GM12878 (cell line): ENCODE measurements around the gene CEP131. TPM values are rescaled to one million over a fixed set of nuclear protein-coding genes. Genes with fewer than 3 reads are reported as not detected.
A peak's percentile ranks its signal among the peaks of the same experiment; 100 is the strongest.

ENCODE experiments used
- CEBPB ChIP-seq, 2 experiments: fragments of 150-350 bp in 1 of 2; IDR thresholded peaks; 2 replicates each; pipeline ENCODE4 v1.6.1; 2012 to 2014; ENCODE audit warnings: low read depth in 2 of 2, low read length in 2 of 2, borderline replicate concordance in 1 of 2, inconsistent platforms in 1 of 2
- FOXM1 ChIP-seq: IDR thresholded peaks from 2 replicates; pipeline ENCODE4 v1.6.1; 2012; ENCODE audit warnings: low read depth, mild to moderate bottlenecking, inconsistent platforms, low read length, moderate library complexity
- HDAC2 ChIP-seq: fragments of 200-600 bp; sonication (generic); IDR thresholded peaks from 2 replicates; pipeline ENCODE4 v1.6.1; 2017
- HDGF ChIP-seq: fragments of 450-650 bp; IDR thresholded peaks from 2 replicates; pipeline ENCODE4 v1.6.1; 2016; ENCODE audit warnings: antibody characterized with exemption
- KLF5 ChIP-seq: fragments of 450-650 bp; IDR thresholded peaks from 2 replicates; pipeline ENCODE4 v1.6.1; 2014; ENCODE audit warnings: mild to moderate bottlenecking; ENCODE audit not compliant: partially characterized antibody
- MYB ChIP-seq: fragments of 150-350 bp; IDR thresholded peaks from 2 replicates; pipeline ENCODE4 v1.6.1; 2014; ENCODE audit warnings: mild to moderate bottlenecking, low read depth, low read length, borderline replicate concordance
- MYC ChIP-seq: IDR thresholded peaks from 2 replicates; pipeline ENCODE4 v1.6.1; 2011; ENCODE audit warnings: mild to moderate bottlenecking, low read length, moderate library complexity, inconsistent platforms; ENCODE audit not compliant: insufficient read depth, insufficient replicate concordance, insufficient read length, severe bottlenecking
- NBN ChIP-seq: fragments of 450-650 bp; IDR thresholded peaks from 2 replicates; pipeline ENCODE4 v1.6.1; 2016
- POLR2A ChIP-seq: IDR thresholded peaks from 2 replicates; pipeline ENCODE4 v1.6.1; 2011; ENCODE audit warnings: low read depth, mild to moderate bottlenecking, low read length
- RB1 ChIP-seq: fragments of 450-650 bp; formaldehyde crosslinking; IDR thresholded peaks from 2 replicates; pipeline ENCODE4 v1.6.1; 2017; ENCODE audit warnings: mild to moderate bottlenecking, borderline replicate concordance
- SMAD5 ChIP-seq: IDR thresholded peaks from 2 replicates; pipeline ENCODE4 v1.6.1; 2016; ENCODE audit warnings: antibody characterized with exemption, low read depth
- SMARCA5 ChIP-seq: fragments of 450-650 bp; IDR thresholded peaks from 2 replicates; pipeline ENCODE4 v1.6.1; 2017; ENCODE audit warnings: mild to moderate bottlenecking
- SPI1 ChIP-seq: IDR thresholded peaks from 2 replicates; pipeline ENCODE4 v1.6.1; 2011; ENCODE audit warnings: low read depth, mild to moderate bottlenecking, low read length, moderate library complexity, borderline replicate concordance; ENCODE audit not compliant: insufficient read depth
- SREBF1 ChIP-seq: IDR thresholded peaks from 2 replicates; pipeline ENCODE4 v1.6.1; 2012; ENCODE audit warnings: mild to moderate bottlenecking, low read length
- STAT3 ChIP-seq: IDR thresholded peaks from 2 replicates; pipeline ENCODE4 v1.6.1; 2011; ENCODE audit warnings: low read depth, low read length, improper control_type of control experiment
- USF2 ChIP-seq: IDR thresholded peaks from 2 replicates; pipeline ENCODE4 v1.6.1; 2011; ENCODE audit warnings: low read depth, low read length, improper control_type of control experiment, borderline replicate concordance
- WRNIP1 ChIP-seq: IDR thresholded peaks from 2 replicates; pipeline ENCODE4 v1.6.1; 2011; ENCODE audit warnings: low read depth, low read length, improper control_type of control experiment, borderline replicate concordance
- ZNF592 ChIP-seq: fragments of 450-650 bp; IDR thresholded peaks from 2 replicates; pipeline ENCODE4 v1.6.1; 2017; ENCODE audit warnings: mild to moderate bottlenecking, moderate library complexity
- ZSCAN29 ChIP-seq: fragments of 450-650 bp; IDR thresholded peaks from 2 replicates; pipeline ENCODE4 v1.6.1; 2017; ENCODE audit warnings: mild to moderate bottlenecking, moderate library complexity
- polyA plus RNA-seq, 11 experiments: library from polyadenylated mRNA; depleted of rRNA in 4 of 11; unstranded in 6 of 11; stranded (reverse) in 5 of 11; fragments of >200 nt; fragmentation: Nextera tagmentation in 4 of 11; fragmentation: Illumina TruSeq in 1 of 11; extraction: Ambion mirVana in 4 of 11; extraction: Trizol in 1 of 11; gene quantifications; 1 replicate in 1 of 11; 2 replicates in 10 of 11; pipeline versions ENCODE4 v1.2.1 to v1.2.3, GENCODE V29; 2011 to 2016; ENCODE audit warnings: inconsistent platforms in 2 of 11, missing spikeins in 2 of 11, low read depth in 1 of 11
- total RNA-seq, 4 experiments: library from RNA; depleted of rRNA in 3 of 4; stranded (reverse); fragments of >200 nt in 3 of 4; fragmentation: Illumina TruSeq in 1 of 4; extraction: Trizol in 1 of 4; gene quantifications; 2 replicates each; pipeline versions ENCODE4 v1.2.1 to v1.2.3, GENCODE V29; 2013 to 2021
- TF ChIP-seq, protein P1 (sequence below): fragments of 450-650 bp; IDR thresholded peaks from 2 replicates; pipeline ENCODE4 v1.6.1; 2017; ENCODE audit warnings: borderline replicate concordance
- TF ChIP-seq, protein P2 (sequence below): fragments of 450-650 bp; IDR thresholded peaks from 2 replicates; pipeline ENCODE4 v1.6.1; 2018; ENCODE audit warnings: borderline replicate concordance, mild to moderate bottlenecking; ENCODE audit not compliant: partially characterized antibody

The CEP131 gene
- total and polyA plus RNA-seq, 10 of the 15 experiments (the other 5 are each of a cell fraction or from before 2014, with no cell fraction given): 0.05 to 17.3 (median 6.7) TPM

GRCh38 chr17:81245024-81245664 is 22.4 kb upstream of the CEP131 start (continued):
- TF ChIP-seq HDAC2: no peak
- TF ChIP-seq ZNF592: no peak
- TF ChIP-seq, protein P1, sequence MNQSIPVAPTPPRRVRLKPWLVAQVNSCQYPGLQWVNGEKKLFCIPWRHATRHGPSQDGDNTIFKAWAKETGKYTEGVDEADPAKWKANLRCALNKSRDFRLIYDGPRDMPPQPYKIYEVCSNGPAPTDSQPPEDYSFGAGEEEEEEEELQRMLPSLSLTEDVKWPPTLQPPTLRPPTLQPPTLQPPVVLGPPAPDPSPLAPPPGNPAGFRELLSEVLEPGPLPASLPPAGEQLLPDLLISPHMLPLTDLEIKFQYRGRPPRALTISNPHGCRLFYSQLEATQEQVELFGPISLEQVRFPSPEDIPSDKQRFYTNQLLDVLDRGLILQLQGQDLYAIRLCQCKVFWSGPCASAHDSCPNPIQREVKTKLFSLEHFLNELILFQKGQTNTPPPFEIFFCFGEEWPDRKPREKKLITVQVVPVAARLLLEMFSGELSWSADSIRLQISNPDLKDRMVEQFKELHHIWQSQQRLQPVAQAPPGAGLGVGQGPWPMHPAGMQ: no peak
- no peak for TF ChIP-seq SMARCA5
- TF ChIP-seq FOXM1: no peak
- TF ChIP-seq USF2: no peak
- peak; percentile 44 for TF ChIP-seq POLR2A
- no peak for TF ChIP-seq SREBF1
- TF ChIP-seq RB1: no peak
- TF ChIP-seq CEBPB (IDR thresholded peaks at IDR 0.05; ENCODE audit: borderline replicate concordance in 1 of 2, low read depth in 2 of 2, low read length in 2 of 2): no peak
- TF ChIP-seq KLF5: no peak
- no peak for TF ChIP-seq HDGF
- no peak for TF ChIP-seq SMAD5
- no peak for TF ChIP-seq NBN
- TF ChIP-seq WRNIP1: no peak
- no peak for TF ChIP-seq SPI1
- peak; percentile 40 for TF ChIP-seq MYC
- no peak for TF ChIP-seq MYB
- TF ChIP-seq ZSCAN29: no peak
- no peak for TF ChIP-seq STAT3
- TF ChIP-seq, protein P2, sequence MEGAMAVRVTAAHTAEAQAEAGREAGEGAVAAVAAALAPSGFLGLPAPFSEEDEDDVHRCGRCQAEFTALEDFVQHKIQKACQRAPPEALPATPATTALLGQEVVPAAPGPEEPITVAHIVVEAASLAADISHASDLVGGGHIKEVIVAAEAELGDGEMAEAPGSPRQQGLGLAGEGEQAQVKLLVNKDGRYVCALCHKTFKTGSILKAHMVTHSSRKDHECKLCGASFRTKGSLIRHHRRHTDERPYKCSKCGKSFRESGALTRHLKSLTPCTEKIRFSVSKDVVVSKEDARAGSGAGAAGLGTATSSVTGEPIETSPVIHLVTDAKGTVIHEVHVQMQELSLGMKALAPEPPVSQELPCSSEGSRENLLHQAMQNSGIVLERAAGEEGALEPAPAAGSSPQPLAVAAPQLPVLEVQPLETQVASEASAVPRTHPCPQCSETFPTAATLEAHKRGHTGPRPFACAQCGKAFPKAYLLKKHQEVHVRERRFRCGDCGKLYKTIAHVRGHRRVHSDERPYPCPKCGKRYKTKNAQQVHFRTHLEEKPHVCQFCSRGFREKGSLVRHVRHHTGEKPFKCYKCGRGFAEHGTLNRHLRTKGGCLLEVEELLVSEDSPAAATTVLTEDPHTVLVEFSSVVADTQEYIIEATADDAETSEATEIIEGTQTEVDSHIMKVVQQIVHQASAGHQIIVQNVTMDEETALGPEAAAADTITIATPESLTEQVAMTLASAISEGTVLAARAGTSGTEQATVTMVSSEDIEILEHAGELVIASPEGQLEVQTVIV: no peak
